Measurements from ENCODE around the gene PRKCE. TPM values are rescaled to one million over a fixed set of nuclear protein-coding genes. Genes with fewer than 3 reads are reported as not detected.

PRKCE gene
- total RNA-seq, 1 experiment from 2014 or later, result 17.7 TPM

DNA sequence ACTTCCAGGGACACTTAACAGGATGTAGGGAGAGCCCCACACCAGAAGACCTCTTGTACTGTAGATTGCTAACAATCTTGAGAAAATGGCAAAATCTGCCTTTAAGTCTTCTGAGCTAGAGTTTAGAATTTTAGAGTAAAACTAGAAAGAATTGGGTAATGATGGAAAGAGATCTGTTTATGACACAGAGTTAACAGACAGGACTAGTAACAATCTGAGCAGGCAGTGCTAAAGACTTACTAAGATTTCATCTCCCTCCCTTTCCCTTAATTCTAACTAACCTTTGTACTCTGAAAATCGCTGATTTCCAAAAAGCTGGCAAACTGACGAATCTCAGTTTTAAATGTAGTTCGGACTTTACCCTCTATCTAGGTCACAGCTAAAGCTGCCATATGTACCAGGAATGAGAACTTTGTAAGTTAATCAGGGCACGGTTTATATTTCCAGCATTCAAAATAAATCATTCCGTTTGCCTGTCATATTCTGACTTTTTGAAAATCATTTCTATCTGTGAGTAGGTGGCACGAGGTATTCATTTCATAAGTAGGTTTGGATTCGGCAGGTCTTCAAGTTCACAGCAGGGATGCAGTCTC is 389.2 kb downstream of the PRKCE start:
- no peak for DNase-seq (ENCODE audit: low spot score)

DNA sequence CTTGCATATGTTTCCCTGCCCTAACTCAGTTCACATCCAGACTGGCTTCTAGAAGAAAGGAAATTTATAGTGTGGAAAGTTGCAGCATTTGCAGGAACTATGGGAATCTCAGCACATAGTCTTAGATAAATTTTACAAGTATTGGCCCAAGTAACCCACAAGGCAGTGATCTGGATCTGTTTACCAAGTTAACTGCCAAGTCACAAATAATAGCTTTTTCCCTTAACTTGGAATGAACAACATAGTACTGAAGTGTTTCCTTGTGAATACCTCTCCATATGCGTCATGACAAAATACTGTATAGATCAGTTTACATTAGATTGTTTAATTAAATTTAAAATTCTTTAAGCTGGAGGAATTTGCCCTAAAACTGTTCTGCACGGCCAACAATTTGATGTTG is 390.0 kb downstream of the PRKCE start:
- no peak for DNase-seq (ENCODE audit: low spot score)

DNA sequence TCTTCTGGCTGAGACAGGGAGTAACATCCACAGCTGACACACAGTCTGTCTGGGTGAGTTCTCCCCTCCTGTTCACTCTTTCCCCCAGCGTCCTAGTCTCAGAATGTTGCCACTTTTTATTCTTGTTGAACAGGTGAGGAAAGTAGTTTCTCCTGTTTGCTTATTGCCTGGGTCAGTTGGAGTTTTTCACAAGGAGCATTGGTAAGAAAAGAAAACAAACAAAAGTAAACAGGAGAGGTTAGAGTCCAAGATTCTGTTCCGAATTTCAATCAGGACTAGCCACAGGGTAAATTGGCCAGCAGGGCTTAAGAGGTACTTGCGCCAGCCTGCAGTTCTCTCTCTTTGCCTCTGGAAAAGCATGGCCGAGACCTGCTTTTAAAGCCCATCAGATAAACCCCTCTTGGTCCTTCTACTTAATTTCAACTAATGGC is 390.7 kb downstream of the PRKCE start:
- no peak for DNase-seq (ENCODE audit: low spot score)

DNA sequence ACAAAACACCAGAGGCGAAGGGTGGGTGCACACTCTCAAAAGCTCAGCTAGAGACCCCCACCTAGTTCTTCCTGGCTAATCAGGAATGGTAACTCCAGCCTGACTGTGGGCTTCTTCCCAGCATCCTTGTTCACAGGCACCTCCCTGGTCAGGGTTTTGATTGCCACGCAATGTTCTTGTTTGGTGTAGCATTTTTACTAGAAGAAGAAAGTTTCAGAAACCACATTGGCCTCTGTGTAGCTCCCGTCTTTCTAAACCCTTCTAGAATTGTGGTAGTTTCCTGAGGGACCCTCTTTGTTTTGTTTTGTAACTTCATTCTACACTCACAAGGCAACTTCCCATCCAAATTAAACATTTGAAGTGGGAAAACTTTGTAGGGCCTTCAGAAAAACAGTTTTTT is 391.2 kb downstream of the PRKCE start:
- no peak for DNase-seq (ENCODE audit: low spot score)

DNA sequence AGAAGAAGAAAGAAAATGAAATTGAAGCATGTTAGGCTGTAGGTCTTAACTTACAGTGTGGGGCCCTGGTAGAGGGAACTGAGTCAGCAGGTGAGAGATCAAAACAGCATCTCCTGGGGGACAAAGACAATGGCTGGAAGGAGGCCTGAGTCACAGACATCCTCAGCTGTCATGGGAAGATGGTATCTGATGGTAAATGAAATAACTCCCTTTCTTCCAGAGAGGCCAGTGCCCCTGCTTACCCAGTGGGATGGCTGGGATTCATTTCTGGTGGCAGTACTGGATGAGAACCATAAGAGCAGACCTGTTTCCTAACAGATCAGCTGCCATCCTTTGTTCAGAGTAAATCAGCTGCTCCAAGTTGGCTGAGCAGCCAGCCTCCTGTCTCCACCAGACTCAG is 394.4 kb downstream of the PRKCE start:
- no peak for DNase-seq (ENCODE audit: low spot score)

DNA sequence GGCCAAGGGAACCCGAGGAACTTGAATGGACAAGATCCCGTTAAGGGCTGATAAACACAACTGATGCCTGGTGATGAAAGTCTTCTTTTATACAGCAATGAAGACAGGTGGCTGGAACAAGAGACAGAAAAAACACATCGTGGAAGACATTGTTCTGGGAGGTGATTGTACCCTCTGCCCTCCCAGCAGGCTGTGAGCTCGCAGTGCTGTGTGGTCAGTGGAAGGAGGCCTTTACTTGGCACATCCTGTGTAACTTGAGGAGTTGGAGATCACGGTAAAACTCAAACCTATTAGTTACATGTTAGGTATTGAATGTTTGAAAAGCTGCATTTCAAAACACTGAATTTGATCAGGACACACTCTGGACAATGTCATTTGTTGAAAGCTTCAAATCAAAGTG is 395.8 kb downstream of the PRKCE start:
- DNase-seq (ENCODE audit: low spot score), result no peak

DNA sequence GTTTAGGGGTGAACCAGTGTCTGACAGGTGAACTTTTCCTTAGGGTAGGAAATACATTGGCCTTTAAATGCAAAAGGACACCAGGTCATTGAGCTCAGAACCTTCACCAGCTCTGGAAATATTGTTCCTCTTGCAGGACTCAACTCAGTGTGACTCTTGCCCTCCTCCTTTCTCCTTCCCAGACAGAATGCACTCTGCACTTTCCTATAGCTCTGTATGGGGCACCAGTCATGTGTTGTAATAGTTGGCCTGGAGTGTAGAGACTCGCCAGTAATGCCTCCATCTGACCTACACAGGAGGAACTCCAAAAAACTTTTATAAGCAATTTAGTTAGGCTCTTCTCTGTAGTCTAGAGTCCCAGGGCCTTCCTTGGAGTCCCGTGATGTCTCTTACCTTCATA is 397.2 kb downstream of the PRKCE start:
- no peak for DNase-seq (ENCODE audit: low spot score)

DNA sequence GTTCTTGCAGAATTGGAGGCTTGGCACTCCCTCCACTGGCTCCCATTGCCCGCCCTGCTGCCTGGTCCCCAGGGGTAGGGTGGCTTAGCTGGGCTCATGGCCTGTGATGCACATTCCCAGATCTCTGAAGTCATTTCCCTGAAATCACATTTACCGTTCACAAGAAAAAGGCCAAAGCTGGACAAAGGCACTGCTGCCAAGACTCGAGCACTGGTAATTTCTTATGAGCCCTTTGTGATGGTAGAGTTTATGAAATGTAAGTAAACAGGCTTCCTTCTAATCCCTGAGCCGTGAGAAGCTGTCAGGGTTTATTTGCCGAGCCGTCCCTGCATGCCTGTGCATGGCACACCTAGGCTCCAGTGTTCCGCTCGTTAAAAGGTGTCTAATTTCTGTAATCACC is 398.6 kb downstream of the PRKCE start:
- no peak for DNase-seq (ENCODE audit: low spot score)

DNA sequence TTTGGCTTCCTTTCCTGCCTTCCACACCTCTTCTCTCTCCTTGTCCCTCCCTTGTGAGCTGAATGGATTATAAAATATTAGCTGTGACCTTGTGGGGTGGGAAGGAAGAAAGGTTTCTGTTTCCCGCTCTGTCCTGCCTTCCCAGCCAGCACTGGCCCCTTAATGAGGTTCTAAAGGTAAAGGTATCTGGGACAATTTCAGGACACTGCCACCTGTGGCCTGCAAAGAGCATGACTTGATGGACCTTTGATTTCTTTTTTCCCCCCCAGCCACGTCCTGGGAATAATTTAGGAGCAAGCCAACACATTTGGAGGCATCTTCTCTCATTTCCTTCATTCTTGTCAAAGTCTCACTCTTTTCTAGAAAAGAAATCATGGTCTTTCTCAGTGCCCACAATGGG is 399.0 kb downstream of the PRKCE start:
- no peak for DNase-seq (ENCODE audit: low spot score)

DNA sequence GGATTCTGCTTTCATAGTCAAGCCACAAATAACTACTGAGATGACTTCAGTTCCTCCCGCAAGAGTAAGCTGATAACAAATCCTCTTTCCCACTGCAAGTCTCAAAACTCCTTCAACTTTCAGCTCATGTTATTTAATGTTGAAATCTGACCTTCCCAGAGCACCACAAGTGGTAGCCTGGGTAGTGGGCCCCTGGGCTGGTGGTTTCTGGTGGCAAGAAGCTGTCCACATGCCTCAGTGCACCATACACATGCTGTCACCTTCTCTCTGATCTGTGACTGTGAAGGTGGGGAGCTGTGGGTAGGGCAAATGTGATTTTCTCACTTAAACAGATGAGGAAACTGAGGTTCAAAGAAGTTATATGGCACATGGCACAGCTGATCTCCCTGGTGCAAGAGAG is 399.6 kb downstream of the PRKCE start:
- DNase-seq (ENCODE audit: low spot score), result no peak

DNA sequence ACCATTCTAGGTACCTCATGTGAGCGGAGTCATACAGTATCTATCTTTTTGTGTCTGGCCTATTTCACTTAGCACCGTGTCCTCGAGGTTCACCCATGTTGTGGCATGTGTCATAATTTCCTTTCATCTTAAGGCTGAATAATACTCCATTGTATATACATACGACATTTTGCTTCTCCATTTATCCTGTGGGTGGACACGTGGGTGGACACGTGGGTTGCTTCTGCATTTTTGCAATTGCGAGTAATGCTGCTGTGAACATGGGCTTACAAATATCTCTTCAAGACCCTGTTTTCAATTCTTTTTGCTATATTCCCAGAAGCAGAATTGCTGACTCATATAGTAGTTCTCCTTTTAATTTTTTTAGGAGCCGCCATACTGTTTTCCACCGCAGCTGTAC is 402.1 kb downstream of the PRKCE start:
- no peak for DNase-seq (ENCODE audit: low spot score)

DNA sequence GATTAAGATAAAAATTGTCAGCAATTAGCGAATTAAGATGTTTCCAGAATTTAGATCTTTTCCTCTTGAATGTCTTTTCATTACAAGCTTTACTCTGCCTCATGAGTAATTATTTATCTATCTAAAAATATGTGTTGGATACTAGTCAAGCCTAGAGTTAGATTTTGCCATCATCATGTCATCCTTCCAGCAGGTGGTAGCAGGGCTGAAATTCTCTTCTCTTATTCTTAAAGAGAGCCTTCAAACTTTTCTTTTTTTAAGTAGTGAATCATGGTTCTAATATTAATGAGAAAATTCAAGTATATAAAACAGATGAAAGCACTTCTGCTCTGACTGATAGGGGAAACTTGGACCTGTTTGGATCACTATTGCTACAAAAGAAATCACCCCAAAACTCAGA is 405.1 kb downstream of the PRKCE start:
- no peak for DNase-seq (ENCODE audit: low spot score)

DNA sequence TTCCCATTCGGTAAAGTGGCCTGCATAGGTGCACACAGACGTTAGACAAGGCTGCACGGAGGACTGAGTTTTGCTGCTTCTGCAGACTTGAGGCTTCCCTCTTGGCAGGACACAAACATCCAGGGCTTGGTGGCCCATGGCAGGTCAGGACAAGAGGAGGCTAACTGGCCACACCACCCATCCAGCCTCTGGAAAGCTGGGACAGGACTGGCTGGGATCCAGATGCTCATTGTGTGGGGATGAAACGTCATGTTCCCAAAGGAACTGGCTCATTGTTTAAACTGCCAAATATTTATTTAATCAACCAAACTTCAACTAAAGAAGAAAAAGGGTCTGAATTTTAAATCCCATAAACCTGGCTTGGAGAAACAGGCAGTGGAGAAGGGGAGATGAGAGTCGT is 406.7 kb downstream of the PRKCE start:
- DNase-seq (ENCODE audit: low spot score), result no peak

DNA sequence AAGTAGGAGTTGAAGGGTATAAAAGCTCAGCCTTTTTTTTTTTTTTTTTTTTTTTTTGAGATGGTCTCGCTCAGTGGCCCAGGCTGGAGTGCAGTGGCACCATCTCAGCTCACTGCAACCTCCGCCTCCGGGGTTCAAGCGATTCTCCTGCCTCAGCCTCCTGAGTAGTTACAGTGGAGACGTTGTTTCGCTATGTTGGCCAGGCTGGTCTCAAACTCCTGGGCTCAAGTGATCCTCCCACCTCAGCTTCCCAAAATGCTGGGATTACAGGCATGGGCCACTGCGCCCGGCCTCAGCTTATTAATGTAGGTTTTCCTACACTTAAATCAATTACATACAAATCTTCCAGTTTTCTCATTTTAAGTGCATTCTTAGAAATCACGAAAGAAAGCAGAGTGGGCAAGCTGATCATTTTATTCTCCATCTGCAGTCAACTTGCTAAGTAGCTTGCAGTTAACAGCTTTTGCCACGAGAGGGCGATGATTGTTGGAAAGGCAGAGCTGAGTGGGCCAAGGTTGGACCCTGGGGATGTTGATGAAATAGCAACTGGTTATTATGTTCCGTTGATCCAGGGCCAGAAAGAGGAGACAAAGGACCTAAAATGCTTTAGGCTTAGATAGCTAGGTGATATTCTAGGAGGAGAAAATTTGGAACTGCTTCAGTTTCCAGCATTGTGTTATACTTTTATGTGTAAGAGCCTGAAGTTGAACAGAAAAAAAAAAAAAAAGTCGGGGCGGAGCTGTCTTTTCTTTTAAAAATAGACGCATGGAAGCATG is 411.4 kb downstream of the PRKCE start:
- peak; percentile 83 for DNase-seq (ENCODE audit: low spot score)

DNA sequence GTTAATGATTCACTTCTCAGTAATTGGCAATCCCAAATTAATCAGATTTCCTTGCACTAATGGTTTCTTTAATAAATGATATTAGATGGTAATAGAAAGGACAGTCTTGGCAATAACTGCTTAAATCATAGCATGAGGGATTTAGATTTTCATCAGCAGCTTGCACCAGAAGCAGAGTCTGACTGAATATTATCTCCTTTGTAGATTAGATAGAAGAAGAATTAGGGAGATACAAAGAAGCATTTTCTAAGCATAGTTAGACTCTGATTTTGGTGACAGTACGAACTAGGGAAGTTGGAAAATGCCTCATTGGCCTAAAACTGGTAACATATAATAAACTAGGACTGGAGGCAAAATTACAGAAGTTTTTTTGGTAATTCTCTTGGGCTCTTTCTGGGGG is 412.9 kb downstream of the PRKCE start:
- no peak for DNase-seq (ENCODE audit: low spot score)

DNA sequence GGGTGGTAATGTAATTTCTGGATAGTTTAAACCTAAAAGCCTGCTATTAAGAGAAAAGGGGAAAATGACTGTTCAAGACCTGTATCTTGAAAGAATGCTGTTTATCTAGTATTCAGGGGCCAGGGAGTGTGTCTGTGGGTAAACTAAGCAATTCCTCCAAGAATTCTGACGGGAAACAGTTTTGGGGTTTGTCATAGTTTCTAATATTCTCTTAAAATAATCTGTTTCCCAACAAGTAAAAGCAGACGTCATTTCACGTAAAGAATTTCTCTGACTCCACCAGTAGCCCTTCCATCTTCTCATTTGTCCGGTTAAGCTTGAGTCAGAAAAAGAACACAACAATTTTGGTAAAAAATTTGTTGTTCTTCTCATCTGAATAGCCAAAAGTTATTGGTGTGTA is 413.7 kb downstream of the PRKCE start:
- no peak for DNase-seq (ENCODE audit: low spot score)

DNA sequence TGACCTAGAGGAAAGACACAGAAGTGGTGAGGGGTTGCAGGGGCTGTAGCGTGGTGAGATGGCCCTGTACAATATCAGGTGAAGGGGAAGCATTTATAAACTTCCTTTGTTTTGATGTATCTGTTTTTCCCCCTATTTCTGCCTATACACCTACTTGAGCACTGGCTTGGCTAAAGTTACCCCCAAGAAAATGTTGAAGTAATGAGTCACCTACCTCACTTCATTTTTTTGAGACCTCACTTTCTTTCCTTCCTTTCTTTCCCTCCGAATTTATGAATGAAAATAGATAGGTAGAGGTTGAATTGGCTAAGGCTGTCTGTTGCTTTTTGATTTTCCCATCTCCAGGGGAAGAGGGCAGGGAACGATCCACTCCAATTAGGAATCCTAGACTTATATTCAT is 414.6 kb downstream of the PRKCE start:
- peak; percentile 22 for DNase-seq (ENCODE audit: low spot score)

DNA sequence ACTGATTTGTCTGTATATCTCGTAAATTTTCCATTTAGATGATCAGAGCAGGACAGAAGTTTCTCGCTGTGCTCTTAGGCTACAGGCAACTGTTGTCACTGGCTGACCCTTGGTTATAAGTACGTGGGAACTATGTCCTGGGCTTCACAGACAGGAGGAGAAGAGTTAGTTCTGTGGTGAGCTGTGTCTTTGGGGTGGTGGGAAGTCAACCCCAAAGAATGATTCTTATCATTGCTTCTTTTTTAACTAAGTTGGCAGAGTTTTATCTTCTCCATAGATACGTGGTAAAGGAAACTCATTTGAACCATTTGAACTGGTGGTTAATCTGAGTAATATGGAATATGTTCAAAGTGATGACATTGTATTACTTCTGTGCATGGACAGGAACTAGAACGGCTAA is 415.1 kb downstream of the PRKCE start:
- peak; percentile 29 for DNase-seq (ENCODE audit: low spot score)

DNA sequence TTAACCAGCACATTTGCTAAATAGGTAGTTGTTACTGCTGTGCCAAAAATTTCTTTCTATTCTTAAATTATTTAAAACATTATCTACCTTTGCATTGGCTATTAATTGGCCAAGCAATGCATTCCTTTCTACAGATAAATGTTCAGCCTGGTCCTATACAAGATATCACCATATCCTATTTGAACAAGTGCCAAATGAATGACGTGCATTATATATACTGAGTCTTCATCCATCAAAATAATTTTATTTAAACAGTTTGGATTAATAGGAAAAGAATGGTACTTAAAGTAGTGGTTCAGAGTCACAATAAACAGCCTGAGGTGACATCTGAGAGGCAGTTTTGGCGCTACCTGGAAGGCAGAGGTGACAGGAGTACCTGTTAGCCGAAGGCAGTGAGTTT is 415.6 kb downstream of the PRKCE start:
- DNase-seq (ENCODE audit: low spot score), result no peak

DNA sequence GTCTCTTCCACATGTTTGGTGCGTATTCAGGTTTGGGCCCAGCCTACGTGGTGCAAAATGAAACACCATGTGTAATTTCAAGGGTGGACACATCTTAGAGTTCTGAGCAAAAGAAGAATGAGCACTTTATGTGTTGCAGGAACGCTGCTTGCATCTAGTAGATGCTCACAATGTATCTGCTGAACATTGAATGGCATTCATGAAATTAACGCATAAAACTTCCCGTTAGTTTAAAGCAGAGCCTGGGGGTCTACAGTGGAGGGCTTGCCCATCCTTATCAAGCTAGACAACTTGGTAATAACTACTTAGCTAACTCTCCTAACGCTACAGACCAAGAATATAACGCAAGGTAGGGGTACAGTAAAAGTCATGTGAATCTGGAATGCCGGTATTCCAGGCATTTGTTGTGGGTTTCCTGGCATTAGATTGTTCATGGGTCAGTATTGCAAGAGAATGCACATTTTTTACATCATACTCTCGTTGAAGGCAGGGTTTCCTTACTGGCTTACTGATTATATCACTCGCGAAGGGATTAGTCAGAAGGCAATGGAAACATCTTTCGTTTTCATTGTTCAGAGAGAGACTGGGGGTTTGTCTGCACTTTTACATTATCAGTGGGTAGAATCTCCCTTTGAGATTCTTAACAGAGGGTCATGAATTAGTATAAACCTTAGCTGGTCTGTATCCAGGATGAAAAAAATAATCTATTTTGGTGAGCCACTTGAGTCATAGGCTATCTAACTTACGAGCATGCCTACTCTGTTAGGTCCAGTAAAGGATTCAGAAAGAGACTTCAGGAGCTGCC is 416.2 kb downstream of the PRKCE start:
- peak; percentile 98 for DNase-seq (ENCODE audit: low spot score)

DNA sequence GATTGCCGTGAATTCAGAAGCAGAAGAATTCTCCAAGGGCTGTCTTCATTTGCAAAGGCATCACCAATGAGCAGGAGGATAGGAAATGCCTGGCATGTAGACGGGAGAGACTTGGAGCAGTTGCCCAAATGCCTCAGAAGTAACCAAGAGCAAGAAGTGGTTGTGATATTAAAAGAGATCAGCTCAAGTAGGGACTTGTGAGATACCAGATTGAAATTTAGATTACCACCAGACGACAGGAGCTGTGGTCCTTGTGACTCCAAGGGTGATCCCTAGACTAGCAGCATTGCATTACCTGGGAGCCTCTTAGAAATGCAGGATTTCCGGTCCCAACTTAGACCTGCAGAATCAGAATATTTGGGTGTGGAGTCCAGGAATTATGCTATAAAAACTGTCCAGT is 417.2 kb downstream of the PRKCE start:
- DNase-seq (ENCODE audit: low spot score), result peak; percentile 12

DNA sequence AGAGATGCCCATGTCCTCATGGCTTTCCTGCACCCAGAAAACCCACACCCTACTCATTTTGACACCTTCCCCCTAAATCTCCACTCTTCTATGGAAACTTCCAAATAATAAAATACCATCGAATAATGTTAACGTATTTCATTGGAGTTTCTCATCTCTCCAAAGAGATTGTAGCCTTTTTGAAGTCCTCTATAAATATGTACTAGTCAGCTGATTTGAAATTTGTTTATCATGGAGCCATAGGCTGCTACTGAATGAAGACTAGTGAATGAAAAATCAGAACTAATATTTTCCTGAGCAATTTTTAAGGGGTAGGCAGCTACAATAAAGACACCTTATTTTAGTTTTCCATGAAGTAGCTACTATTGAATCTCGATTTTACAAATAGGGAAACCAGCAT is 419.6 kb downstream of the PRKCE start:
- DNase-seq (ENCODE audit: low spot score), result no peak
